ENCODE measurements around the gene PARD3B. TPM values are rescaled to one million over a fixed set of nuclear protein-coding genes. Genes with fewer than 3 reads are reported as not detected.

The PARD3B gene
- total and polyA plus RNA-seq, 2 of the 13 experiments (the other 11 are each of a cell fraction or from before 2014, with no cell fraction given): 0.71 to 2.3 TPM

GRCh38 chr2:204705243-204705932, 160.1 kb downstream of the PARD3B start (continued):
- TF ChIP-seq KDM5B (CRISPR knock-in tag; IDR thresholded peaks at IDR 0.05; ENCODE audit: borderline replicate concordance) (no peak), TOE1 (CRISPR knock-in tag; IDR thresholded peaks at IDR 0.05) (no peak), ZSCAN20 (CRISPR knock-in tag; IDR thresholded peaks at IDR 0.05; ENCODE audit: borderline replicate concordance) (no peak), IKZF4 (CRISPR knock-in tag; IDR thresholded peaks at IDR 0.05; ENCODE audit: borderline replicate concordance, low read depth, not compliant biosample characterization) (no peak), GPN1 (CRISPR knock-in tag; IDR thresholded peaks at IDR 0.05; ENCODE audit: borderline replicate concordance) (no peak)

- H2AFZ ChIP-seq (ENCODE audit: low read length): no peak overlapping the region
- POLR2A ChIA-PET: no interaction called here
- in situ Hi-C loops (cut with HindIII; ENCODE audit: extremely low pct_ligation_motif_present, low pct_unique_long_range_greater_than_20kb) (no loop called here), intact Hi-C loops (cut with micrococcal nuclease; ENCODE audit: unreplicated experiment) (no loop called here)
- no peak for TF ChIP-seq ZNF446 (CRISPR knock-in tag; IDR thresholded peaks at IDR 0.05)
- no peaks in the 10 kb centered on the region for H4K20me1 ChIP-seq (ENCODE audit: insufficient read depth, low read length)
- DNase-seq (ENCODE audit: low spot score) (no peak), FAIRE-seq (no peak), ATAC-seq (no peak)
- H3K4me3 ChIP-seq (replicated peaks in 1 of 3; ENCODE audit: insufficient read depth in 1 of 3, low read depth in 2 of 3, low read length in 3 of 3): no peak overlapping the region
- no peaks in the 10 kb centered on the region for H3K36me3 ChIP-seq (replicated peaks in 1 of 2; ENCODE audit: control insufficient read depth in 1 of 2, insufficient read depth in 2 of 2, low read length in 2 of 2)
- H3K4me2 ChIP-seq (ENCODE audit: low read depth, low read length): no peak overlapping the region
- peaks cover 37% of the 10 kb centered on the region for H3K9me3 ChIP-seq (ENCODE audit: low read length)
- no peak overlapping the region for H3K27ac ChIP-seq (ENCODE audit: extremely low read length, insufficient read depth, low read length)
- H3K4me1 ChIP-seq (ENCODE audit: insufficient read depth, low read length): no peaks in the 10 kb centered on the region
- CTCF ChIA-PET (ENCODE audit: low intra/inter-chr PET ratio, low total read pairs): no interaction called here
- no peaks in the 10 kb centered on the region for H3K27me3 ChIP-seq (ENCODE audit: control insufficient read depth in 1 of 2, insufficient read depth in 2 of 2, low read length in 2 of 2)
- H3K9ac ChIP-seq (ENCODE audit: insufficient read depth, low read depth, low read length): no peak overlapping the region
- H3K79me2 ChIP-seq (ENCODE audit: insufficient read depth, low read length): no peaks in the 10 kb centered on the region
- 24% methylated on average over 2 of the region's 2 CpGs for WGBS (ENCODE audit: low lambda C conversion rate)
- BruUV-seq (replicated peaks): no TSS peak
These were observed 161.7 kb downstream of the PARD3B start for GRCh38 chr2:204706939-204707338.

GRCh38 chr2:204713211-204713610, 167.9 kb downstream of the PARD3B start:
- ChIA-PET POLR2A (no interaction called here), CTCF (ENCODE audit: low intra/inter-chr PET ratio, low total read pairs) (no interaction called here)
- no peak for DNase-seq (ENCODE audit: low spot score)
- no TSS peak for BruUV-seq (replicated peaks)
- Histone ChIP-seq H3K9ac (ENCODE audit: insufficient read depth, low read depth, low read length) (no peak overlapping the region), H3K4me2 (ENCODE audit: low read depth, low read length) (no peak overlapping the region), H3K27ac (ENCODE audit: extremely low read length, insufficient read depth, low read length) (no peak overlapping the region), H2AFZ (ENCODE audit: low read length) (no peak overlapping the region), H4K20me1 (ENCODE audit: insufficient read depth, low read length) (no peaks in the 10 kb centered on the region), H3K79me2 (ENCODE audit: insufficient read depth, low read length) (no peaks in the 10 kb centered on the region), H3K36me3 (replicated peaks in 1 of 2; ENCODE audit: control insufficient read depth in 1 of 2, insufficient read depth in 2 of 2, low read length in 2 of 2) (no peaks in the 10 kb centered on the region), H3K27me3 (ENCODE audit: control insufficient read depth in 1 of 2, insufficient read depth in 2 of 2, low read length in 2 of 2) (no peaks in the 10 kb centered on the region), H3K4me3 (replicated peaks in 1 of 3; ENCODE audit: insufficient read depth in 1 of 3, low read depth in 2 of 3, low read length in 3 of 3) (no peak overlapping the region), H3K4me1 (ENCODE audit: insufficient read depth, low read length) (no peaks in the 10 kb centered on the region), H3K9me3 (ENCODE audit: low read length) (peaks cover 56% of the 10 kb centered on the region)
- no peak for FAIRE-seq
- intact Hi-C loops (cut with micrococcal nuclease; ENCODE audit: unreplicated experiment) (no loop called here), in situ Hi-C loops (cut with HindIII; ENCODE audit: extremely low pct_ligation_motif_present, low pct_unique_long_range_greater_than_20kb) (no loop called here)
- 58% methylated on average over 5 of the region's 5 CpGs for WGBS (ENCODE audit: low lambda C conversion rate)
- no peak for ATAC-seq
- no peak for TF ChIP-seq ZNF343 (CRISPR knock-in tag; IDR thresholded peaks at IDR 0.05)
- TF ChIP-seq ZNF207 (IDR thresholded peaks at IDR 0.05; ENCODE audit: borderline replicate concordance): no peak
- no peak for TF ChIP-seq GZF1 (CRISPR knock-in tag; IDR thresholded peaks at IDR 0.05)
- TF ChIP-seq SMAD1 (CRISPR knock-in tag; IDR thresholded peaks at IDR 0.05; ENCODE audit: borderline replicate concordance, low read depth): no peak
- TF ChIP-seq ETV6 (CRISPR knock-in tag; conservative IDR thresholded peaks at IDR 0.05): no peak
- TF ChIP-seq GFI1 (CRISPR knock-in tag; IDR thresholded peaks at IDR 0.05; ENCODE audit: borderline replicate concordance): no peak
- no peak for TF ChIP-seq TEF (CRISPR knock-in tag; IDR thresholded peaks at IDR 0.05)
- TF ChIP-seq ZNF574 (CRISPR knock-in tag; IDR thresholded peaks at IDR 0.05): no peak

Data from HepG2 (cell line).